Measurements from ENCODE around the gene OR6V1.
"Not testable (repeated sequence)": the region's sequence is repeated elsewhere in the genome, so short reads cannot be mapped to it uniquely, and the experiment has no call there.

The OR6V1 gene

GRCh38 chr7:143073556-143073955, 21.4 kb downstream of the OR6V1 start:
- Histone ChIP-seq H3K4me3 (ENCODE audit: low read length) (no peak overlapping the region), H3K27ac (ENCODE audit: low read depth, low read length) (no peak overlapping the region), H3K27me3 (ENCODE audit: insufficient read depth, low read length) (no peaks in the 10 kb centered on the region), H3K9me3 (ENCODE audit: insufficient read depth, low read depth, low read length) (no peaks in the 10 kb centered on the region), H3K4me1 (ENCODE audit: insufficient read depth, low read length) (peaks cover 8% of the 10 kb centered on the region; the same call in 1 of the 2 replicates), H3K9ac (ENCODE audit: low read depth, low read length) (no peak overlapping the region), H3K36me3 (ENCODE audit: insufficient read depth, low read length) (no peaks in the 10 kb centered on the region)
- WGBS, result 96% methylated on average over 2 of the region's 3 CpGs

- Histone ChIP-seq H3K27me3 (ENCODE audit: insufficient read depth, low read length) (no peaks in the 10 kb centered on the region), H3K9ac (ENCODE audit: low read depth, low read length) (no peak overlapping the region), H3K9me3 (ENCODE audit: insufficient read depth, low read depth, low read length) (no peaks in the 10 kb centered on the region), H3K4me1 (ENCODE audit: insufficient read depth, low read length) (peaks cover 8% of the 10 kb centered on the region; the same call in 1 of the 2 replicates), H3K27ac (ENCODE audit: low read depth, low read length) (no peak overlapping the region), H3K4me3 (ENCODE audit: low read length) (no peak overlapping the region), H3K36me3 (ENCODE audit: insufficient read depth, low read length) (no peaks in the 10 kb centered on the region)
Observed at GRCh38 chr7:143074141-143074540, 22.0 kb downstream of the OR6V1 start.

DNA sequence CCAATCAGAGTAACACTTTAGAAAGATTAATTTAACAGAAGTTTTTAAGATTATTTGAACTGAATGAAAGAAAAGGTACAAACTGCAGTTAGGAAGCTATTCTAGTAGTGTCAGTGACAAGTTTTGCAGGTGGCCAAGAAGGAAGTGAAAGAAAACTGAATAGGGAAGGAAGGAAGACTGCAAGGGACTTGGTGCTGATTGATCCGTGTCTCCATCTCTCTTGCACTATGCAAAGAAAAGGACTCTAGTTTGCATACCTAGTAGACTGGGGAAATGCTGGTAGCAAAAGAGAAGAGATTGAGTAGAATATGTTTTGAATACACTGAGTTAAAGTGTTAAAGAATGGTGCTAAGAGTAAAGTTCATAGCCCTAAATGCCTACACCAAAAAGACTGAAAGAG, 33.0 kb downstream of the OR6V1 start:
- no peaks in the 10 kb centered on the region for H3K36me3 ChIP-seq (ENCODE audit: insufficient read depth, low read length)
- H3K9ac ChIP-seq (ENCODE audit: low read depth, low read length), result no peak overlapping the region
- WGBS, result 81% methylated on average over 1 of the region's 1 CpG
- no peak overlapping the region for H3K27ac ChIP-seq (ENCODE audit: low read depth, low read length)
- H3K4me1 ChIP-seq (ENCODE audit: insufficient read depth, low read length), result no peaks in the 10 kb centered on the region
- no peaks in the 10 kb centered on the region for H3K27me3 ChIP-seq (ENCODE audit: insufficient read depth, low read length)
- H3K4me3 ChIP-seq (ENCODE audit: low read length), result no peak overlapping the region
- H3K9me3 ChIP-seq (ENCODE audit: insufficient read depth, low read depth, low read length), result 0 out of 2 replicates have a peak, but pooled peaks cover 5% of the 10 kb centered on the region

GRCh38 chr7:143085610-143086009, 33.5 kb downstream of the OR6V1 start:
- H3K27ac ChIP-seq (ENCODE audit: low read depth, low read length); H3K4me1 ChIP-seq (ENCODE audit: insufficient read depth, low read length); H3K27me3 ChIP-seq (ENCODE audit: insufficient read depth, low read length); H3K4me3 ChIP-seq (ENCODE audit: low read length); H3K9me3 ChIP-seq (ENCODE audit: insufficient read depth, low read depth, low read length); H3K36me3 ChIP-seq (ENCODE audit: insufficient read depth, low read length); H3K9ac ChIP-seq (ENCODE audit: low read depth, low read length): not testable (repeated sequence)
- 89% methylated on average over 2 of the region's 3 CpGs for WGBS

GRCh38 chr7:143088549-143089231, 36.5 kb downstream of the OR6V1 start:
- 93% methylated on average over 16 of the region's 16 CpGs for WGBS
- not testable (repeated sequence) for H3K36me3 ChIP-seq (ENCODE audit: insufficient read depth, low read length); H3K27me3 ChIP-seq (ENCODE audit: insufficient read depth, low read length); H3K4me3 ChIP-seq (ENCODE audit: low read length); H3K4me1 ChIP-seq (ENCODE audit: insufficient read depth, low read length); H3K27ac ChIP-seq (ENCODE audit: low read depth, low read length); H3K9ac ChIP-seq (ENCODE audit: low read depth, low read length); H3K9me3 ChIP-seq (ENCODE audit: insufficient read depth, low read depth, low read length)

DNA sequence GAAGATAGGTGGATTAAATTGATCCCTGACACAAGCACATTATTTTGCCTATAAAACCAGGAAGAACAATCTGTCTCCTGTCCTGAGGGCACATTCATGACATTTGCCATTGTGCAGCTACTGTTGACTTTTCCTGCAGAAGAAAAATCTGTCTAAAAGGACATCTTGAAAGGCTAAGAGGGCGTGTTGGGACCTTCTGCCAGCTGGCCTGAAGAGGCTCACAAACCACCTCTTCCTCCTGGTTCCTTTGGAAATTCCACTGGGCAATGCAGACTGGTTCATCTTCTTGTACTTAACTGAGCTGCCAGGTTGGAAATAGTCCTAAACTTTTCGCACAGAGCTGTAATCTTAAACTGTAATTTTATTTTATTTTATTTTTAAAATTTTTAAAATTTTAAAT, 44.0 kb downstream of the OR6V1 start:
- no peak overlapping the region for H3K4me3 ChIP-seq (ENCODE audit: low read length)
- H3K27me3 ChIP-seq (ENCODE audit: insufficient read depth, low read length), result no peaks in the 10 kb centered on the region
- H3K4me1 ChIP-seq (ENCODE audit: insufficient read depth, low read length), result no peaks in the 10 kb centered on the region
- 86% methylated on average over 1 of the region's 2 CpGs for WGBS
- no peak overlapping the region for H3K9ac ChIP-seq (ENCODE audit: low read depth, low read length)
- no peaks in the 10 kb centered on the region for H3K36me3 ChIP-seq (ENCODE audit: insufficient read depth, low read length)
- H3K27ac ChIP-seq (ENCODE audit: low read depth, low read length), result no peak overlapping the region
- peaks cover 25% of the 10 kb centered on the region; the same call in 1 of the 2 replicates for H3K9me3 ChIP-seq (ENCODE audit: insufficient read depth, low read depth, low read length)

DNA sequence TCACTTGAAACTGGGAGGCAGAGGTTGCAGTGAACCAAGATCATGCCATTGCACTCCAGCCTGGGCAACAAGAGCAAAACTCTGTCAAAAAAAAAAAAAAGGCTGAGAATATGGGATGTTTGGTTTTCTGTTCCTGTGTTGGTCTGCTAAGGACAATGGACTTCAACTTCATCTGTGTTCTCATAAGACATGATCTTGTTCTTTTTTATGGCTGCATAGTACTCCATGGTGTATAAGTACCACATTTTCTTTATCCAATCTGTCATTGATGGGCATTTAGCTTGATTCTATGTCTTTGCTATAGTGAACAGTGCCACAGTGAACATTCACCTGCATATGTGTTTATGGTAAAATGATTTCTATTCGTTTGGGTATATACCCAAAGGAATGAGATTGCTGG, 47.4 kb downstream of the OR6V1 start:
- 94% methylated on average over 1 of the region's 1 CpG for WGBS
- H3K27me3 ChIP-seq (ENCODE audit: insufficient read depth, low read length); H3K4me3 ChIP-seq (ENCODE audit: low read length); H3K27ac ChIP-seq (ENCODE audit: low read depth, low read length); H3K4me1 ChIP-seq (ENCODE audit: insufficient read depth, low read length); H3K9ac ChIP-seq (ENCODE audit: low read depth, low read length); H3K36me3 ChIP-seq (ENCODE audit: insufficient read depth, low read length): not testable (repeated sequence)
- H3K9me3 ChIP-seq (ENCODE audit: insufficient read depth, low read depth, low read length), result peaks cover 28% of the 10 kb centered on the region

Measured in HUES64 (cell line).